Retinal pigment epithelial cell (primary cell): Measurements from ENCODE around the gene ETDC.
A peak's percentile ranks its signal among the peaks of the same experiment; 100 is the strongest.
"Not testable (repeated sequence)": the region's sequence is repeated elsewhere in the genome, so short reads cannot be mapped to it uniquely, and the experiment has no call there.

Experiments
- DNase-seq: peaks from one replicate; pipeline ENCODE4 v3.0.0-alpha.2; 2010; ENCODE audit warnings: low read depth
- H3K4me3 ChIP-seq: 2 replicates; pipeline ENCODE4 v1.5.1; 2011; ENCODE audit warnings: mild to moderate bottlenecking, low read length, control low read depth, moderate library complexity
- TF ChIP-seq, protein P1 (sequence below): conservative IDR thresholded peaks from 2 replicates; pipeline ENCODE4 v1.5.1; 2011; ENCODE audit warnings: low read depth, low read length, control low read depth, inconsistent platforms

Gene ETDC

DNA sequence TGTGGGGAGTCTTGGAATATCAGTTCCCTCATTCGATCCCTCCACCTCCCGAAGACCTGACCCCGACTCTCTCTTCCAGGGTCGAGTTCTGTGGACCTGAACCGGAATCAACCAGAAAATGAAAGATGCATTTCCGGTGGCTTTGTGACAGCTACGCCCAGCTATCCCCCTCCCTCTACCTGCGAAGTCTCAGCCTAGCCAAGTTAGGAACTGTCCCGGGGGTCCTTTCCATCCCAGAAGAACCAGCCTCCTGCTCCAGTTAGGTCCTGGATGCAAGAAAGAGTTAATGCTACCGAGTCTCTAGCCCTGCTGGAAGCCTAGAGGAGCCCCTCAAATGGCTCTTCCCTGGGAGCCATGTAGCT is 13.4 kb upstream of the ETDC start:
- DNase-seq: no peak
- H3K4me3 ChIP-seq: peak overlapping the region; percentile 47
- TF ChIP-seq, protein P1, sequence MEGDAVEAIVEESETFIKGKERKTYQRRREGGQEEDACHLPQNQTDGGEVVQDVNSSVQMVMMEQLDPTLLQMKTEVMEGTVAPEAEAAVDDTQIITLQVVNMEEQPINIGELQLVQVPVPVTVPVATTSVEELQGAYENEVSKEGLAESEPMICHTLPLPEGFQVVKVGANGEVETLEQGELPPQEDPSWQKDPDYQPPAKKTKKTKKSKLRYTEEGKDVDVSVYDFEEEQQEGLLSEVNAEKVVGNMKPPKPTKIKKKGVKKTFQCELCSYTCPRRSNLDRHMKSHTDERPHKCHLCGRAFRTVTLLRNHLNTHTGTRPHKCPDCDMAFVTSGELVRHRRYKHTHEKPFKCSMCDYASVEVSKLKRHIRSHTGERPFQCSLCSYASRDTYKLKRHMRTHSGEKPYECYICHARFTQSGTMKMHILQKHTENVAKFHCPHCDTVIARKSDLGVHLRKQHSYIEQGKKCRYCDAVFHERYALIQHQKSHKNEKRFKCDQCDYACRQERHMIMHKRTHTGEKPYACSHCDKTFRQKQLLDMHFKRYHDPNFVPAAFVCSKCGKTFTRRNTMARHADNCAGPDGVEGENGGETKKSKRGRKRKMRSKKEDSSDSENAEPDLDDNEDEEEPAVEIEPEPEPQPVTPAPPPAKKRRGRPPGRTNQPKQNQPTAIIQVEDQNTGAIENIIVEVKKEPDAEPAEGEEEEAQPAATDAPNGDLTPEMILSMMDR: no peak

DNA sequence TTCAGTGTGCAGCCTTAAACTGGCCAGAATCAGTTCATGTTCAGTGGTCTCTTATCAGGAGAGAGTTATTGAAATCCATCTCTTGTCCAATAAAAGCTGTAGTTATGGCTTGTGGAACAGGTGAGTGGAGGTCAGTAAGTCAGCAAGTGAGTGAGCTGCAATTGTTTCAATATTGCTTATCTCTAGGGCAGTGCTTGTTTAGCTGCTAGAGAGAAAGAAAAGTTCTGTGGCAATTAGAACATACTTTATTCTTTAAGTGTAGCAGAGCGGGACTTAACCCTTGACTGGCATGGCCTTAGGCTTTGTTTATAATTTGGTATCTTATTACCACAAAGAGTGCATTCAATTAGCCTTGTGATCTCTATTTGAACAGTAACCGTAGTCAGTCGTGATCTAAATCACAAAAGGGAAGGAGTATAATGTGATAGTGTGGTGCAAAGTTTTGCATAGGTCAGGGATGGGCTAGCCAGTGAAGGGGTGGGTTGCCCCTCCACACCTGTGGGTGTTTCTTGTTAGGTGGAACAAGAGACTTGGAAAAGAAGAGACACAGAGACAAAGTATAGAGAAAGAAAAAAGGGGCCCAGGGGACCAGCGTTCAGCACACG is 6.9 kb upstream of the ETDC start:
- H3K4me3 ChIP-seq: no peak overlapping the region
- TF ChIP-seq, protein P1: no peak
- no peak for DNase-seq

DNA sequence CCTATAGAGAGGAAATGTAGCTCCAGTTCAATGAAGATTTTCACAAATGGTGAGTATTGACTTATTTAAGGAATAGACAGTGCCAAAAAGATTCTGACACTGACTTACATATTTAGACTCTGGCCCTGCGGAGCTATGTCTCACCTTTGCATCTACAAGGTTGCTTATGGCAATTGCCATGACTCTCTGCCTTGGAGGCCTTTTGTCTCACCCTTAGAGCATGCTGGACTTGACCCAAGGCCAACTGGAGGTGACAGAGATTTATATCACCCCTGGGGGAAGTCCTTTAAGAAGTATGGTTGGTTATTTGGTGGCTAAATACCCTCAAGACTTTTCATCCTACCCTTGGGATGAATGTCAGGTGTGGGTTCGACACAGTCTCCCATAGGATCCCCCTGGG is 4.5 kb upstream of the ETDC start:
- H3K4me3 ChIP-seq: no peak overlapping the region
- DNase-seq: no peak
- TF ChIP-seq, protein P1: no peak

DNA sequence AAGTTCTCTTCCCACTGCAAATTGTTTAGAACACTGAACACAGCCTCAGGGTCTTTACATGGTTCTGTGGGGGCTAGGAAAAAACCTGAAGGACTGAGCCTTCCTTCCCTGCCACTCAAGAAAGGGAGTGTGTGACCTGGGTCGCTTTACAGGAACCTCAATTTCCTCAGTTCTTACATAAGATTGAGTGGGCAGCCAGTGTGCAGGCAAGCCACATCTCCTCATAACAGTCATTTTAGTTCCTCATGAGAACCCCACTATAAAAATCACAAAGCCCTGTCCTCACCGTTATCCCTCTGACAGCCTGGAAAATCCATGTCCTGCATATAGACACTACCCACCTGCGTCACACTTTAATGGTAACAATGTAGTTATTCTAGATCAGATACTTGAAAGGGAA is 2.1 kb upstream of the ETDC start:
- TF ChIP-seq, protein P1: no peak
- DNase-seq: no peak
- H3K4me3 ChIP-seq: no peak overlapping the region

DNA sequence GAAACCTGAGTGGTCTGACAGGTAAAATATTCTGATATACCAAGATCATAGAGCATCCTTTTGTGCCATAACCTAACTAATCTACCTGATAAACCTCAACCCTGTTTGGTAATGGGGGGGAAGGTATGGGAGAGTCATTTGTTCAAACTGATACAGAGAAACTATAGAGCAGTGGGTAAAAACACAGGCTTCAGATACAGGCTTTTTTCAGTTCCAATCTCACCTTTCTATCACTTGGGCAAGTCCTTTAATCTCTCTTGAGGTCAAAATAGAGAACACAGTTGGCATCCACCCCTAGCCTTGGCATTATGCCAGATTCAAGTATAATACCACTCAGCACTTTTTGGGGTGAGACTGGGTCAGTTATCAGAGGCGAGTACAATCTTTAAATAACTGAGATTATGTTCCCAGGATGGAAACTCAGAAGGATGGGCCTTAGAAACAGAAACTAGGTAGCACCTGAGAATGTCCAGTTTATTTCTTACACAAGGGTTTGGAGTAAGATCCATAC is 880 bp upstream of the ETDC start:
- TF ChIP-seq, protein P1: no peak
- no peak overlapping the region for H3K4me3 ChIP-seq
- no peak for DNase-seq

DNA sequence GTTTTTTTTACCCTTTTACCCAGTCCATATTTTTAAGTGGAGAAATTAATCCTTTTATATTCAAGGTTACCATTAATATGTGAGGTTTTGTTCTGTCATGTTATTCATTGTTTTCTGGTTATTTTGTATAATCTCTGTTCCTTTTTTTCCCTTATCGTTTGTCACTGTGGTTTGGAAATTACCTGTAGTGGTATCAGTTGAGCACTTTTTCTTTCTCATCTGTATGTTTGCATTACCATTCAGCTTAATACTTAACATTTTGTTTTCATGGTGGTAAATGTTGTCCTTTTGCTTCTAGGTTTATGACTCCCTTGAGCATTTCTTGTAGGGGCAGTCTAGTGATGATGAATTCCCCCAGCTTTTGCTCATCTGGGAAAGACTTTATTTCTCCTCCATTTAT is 6.6 kb downstream of the ETDC start:
- no peak for DNase-seq
- TF ChIP-seq, protein P1: no peak
- H3K4me3 ChIP-seq: no peak overlapping the region

DNA sequence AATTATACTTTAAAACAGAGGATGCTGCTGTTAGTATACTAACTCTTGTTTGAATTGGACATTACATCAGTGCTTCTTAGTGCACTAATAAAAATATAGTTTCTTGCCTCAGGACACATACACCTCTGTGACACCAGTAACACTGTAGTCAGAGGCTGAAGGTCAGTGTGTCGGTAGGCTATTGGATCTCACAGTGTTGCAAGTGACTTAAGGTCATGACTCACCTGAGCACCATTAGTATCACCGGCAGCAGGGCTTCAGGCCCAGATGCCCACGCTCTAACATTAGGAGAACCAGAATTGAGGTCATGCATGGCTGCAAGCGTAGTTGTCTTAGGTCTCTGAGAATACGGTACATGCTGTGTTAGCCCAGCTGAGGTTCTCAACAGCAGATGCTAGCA is 15.2 kb downstream of the ETDC start:
- TF ChIP-seq, protein P1: no peak
- no peak for DNase-seq
- no peak overlapping the region for H3K4me3 ChIP-seq

DNA sequence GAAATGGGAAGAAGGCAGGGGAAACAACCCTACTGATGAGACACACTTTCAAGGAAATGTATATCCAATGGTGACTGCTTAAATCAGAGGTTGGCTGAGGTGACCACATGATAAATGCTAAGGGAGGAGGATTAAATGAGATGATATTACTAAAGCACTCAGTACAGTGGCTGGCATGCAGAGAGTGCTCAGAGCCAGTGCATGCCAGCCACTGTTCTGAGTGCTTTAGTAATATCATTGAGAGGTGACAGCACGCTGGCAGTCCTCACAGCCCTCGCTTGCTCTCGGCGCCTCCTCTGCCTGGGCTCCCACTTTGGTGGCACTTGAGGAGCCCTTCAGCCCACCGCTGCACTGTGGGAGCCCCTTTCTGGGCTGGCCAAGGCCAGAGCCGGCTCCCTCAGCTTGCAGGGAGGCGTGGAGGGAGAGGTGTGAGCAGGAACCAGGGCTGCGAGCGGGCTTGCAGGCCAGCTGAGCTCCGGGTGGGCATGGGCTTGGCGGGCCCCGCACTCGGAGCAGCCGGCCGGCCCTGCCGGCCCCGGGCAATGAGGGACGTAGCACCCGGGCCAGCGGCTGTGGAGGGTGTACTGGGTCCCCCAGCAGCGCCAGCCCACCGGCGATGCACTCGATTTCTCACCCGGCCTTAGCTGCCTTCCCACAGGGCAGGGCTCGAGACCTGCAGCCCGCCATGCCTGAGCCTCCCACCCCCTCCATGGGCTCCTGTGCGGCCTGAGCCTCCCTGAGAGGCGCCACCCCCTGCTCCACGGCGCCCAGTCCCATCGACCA is 15.9 kb downstream of the ETDC start:
- DNase-seq, H3K4me3 ChIP-seq: not testable (repeated sequence)
